ENCODE results near the gene HMGB2.

DNA sequence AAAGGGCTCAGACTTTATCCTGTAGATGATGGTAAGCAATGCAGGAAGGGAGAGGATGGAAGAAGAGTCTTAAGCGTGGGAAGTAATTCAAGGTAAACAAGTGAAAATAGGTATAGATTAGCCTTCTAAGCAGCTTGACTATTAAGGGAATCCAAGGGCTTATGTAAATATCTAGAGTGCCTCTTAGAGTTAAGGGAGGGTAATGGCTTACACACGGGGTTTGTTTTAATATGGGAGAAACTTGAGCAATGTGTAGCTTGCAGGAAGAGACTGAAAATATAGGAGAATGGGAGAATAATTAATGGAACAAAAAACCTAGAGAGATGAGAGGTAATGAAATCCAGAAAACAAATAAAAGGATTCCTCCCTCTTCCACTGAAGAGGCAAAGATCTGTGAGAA is 23.8 kb upstream of the HMGB2 start:
- TF ChIP-seq CTCF (IDR thresholded peaks at IDR 0.05) (no peak), REST (IDR thresholded peaks at IDR 0.05; ENCODE audit: insufficient read depth in 1 of 2, low read depth in 2 of 2, low read length in 1 of 2) (no peak)

All from Panc1 (cell line).